Kidney (tissue), 14 donors: ENCODE measurements around the gene HSP90AA1. TPM values are rescaled to one million over a fixed set of nuclear protein-coding genes. Genes with fewer than 3 reads are reported as not detected.

Experiments
- DNase-seq, 5 donors: peaks; one replicate each; pipeline ENCODE4 v3.0.0-alpha.2; 2013 to 2020
- FAIRE-seq: peaks from 2 replicates; lab custom pipeline; 2012; peaks lifted over from hg19 to GRCh38; lab: Jason Lieb, UNC
- H3K27ac ChIP-seq, 2 donors: one replicate each; pipeline ENCODE4 v1.7.0; 2013; ENCODE audit warnings: low read depth in 2 of 2, low read length in 2 of 2, inconsistent platforms in 1 of 2
- H3K27me3 ChIP-seq: one replicate; pipeline ENCODE4 v1.7.1; 2013; ENCODE audit warnings: low read length, inconsistent platforms; ENCODE audit not compliant: control insufficient read depth, insufficient read depth
- H3K36me3 ChIP-seq, 3 donors: one replicate each; pipeline versions ENCODE4 v1.7.0 to v1.7.1; 2013; ENCODE audit warnings: low read length in 3 of 3, control low read depth in 1 of 3, inconsistent platforms in 1 of 3; ENCODE audit not compliant: insufficient read depth in 3 of 3, control insufficient read depth in 2 of 3
- H3K4me1 ChIP-seq, 3 donors: one replicate each; pipeline versions ENCODE4 v1.7.0 to v1.7.1; 2013; ENCODE audit warnings: low read length in 3 of 3, inconsistent platforms in 1 of 3, low read depth in 1 of 3; ENCODE audit not compliant: control insufficient read depth in 2 of 3, insufficient read depth in 2 of 3
- H3K4me3 ChIP-seq, 3 donors: one replicate each; pipeline versions ENCODE4 v1.7.0 to v1.8.1; 2013; ENCODE audit warnings: low read length in 3 of 3, control low read depth in 1 of 3, inconsistent platforms in 1 of 3
- H3K9ac ChIP-seq, 3 donors: one replicate each; pipeline versions ENCODE4 v1.7.0 to v1.7.1; 2013; ENCODE audit warnings: low read length in 3 of 3, control low read depth in 1 of 3, inconsistent platforms in 1 of 3
- H3K9me3 ChIP-seq, 3 donors: one replicate each; pipeline versions ENCODE4 v1.7.0 to v1.7.1; 2013; ENCODE audit warnings: low read length in 3 of 3, control low read depth in 1 of 3, inconsistent platforms in 1 of 3; ENCODE audit not compliant: control insufficient read depth in 2 of 3, insufficient read depth in 1 of 3
- CTCF ChIP-seq: IDR thresholded peaks from 3 replicates; pipeline ENCODE4 v1.5.1; 2012; ENCODE audit warnings: mild to moderate bottlenecking, moderate library complexity, borderline replicate concordance; ENCODE audit not compliant: insufficient read depth; ENCODE audit errors: extremely low read depth
- intact Hi-C: fragments of 100-400 bp; cut with DNase I; formaldehyde crosslinking; loops from one replicate; pipeline ENCODE4 v1.11.1; 2022
- polyA plus RNA-seq: library from polyadenylated mRNA; stranded (reverse); fragments of 350-450 nt; fragmentation: Illumina TruSeq; extraction: RNeasy Lipid Tissue Mini Kit (QIAGEN cat#74804); gene quantifications from one replicate; pipeline ENCODE4 v1.2.3, GENCODE V29; 2014; ENCODE audit warnings: low read depth, low replicate concordance; ENCODE audit not compliant: insufficient read depth
- total RNA-seq: library from RNA; stranded (reverse); fragmentation: NEBNext Ultra II Directional; extraction: Animal tissue kit (Norgen Biotek cat#: 25700); gene quantifications from one replicate; pipeline ENCODE4 v1.2.1, GENCODE V29; 2021
- donor health status: control.
- donor health status: control.
- donor health status: control.
- donor health status: control.
- donor health status: control.
- donor health status: DM: yes; HTN: yes; CAD: no.
- donor health status: Normal renal cell carcinoma (clear cell type).

The HSP90AA1 gene
- total and polyA plus RNA-seq, 2 donors from 2014 or later: 409 to 455 TPM

- Histone ChIP-seq H3K4me3 (no peak overlapping the region), H3K27me3 (no peaks in the 10 kb centered on the region), H3K4me1 (no peaks in the 10 kb centered on the region), H3K9me3 (no peaks in the 10 kb centered on the region), H3K9ac (no peak overlapping the region), H3K36me3 (no peaks in the 10 kb centered on the region), H3K27ac (no peak overlapping the region)
- intact Hi-C loops: no loop called here
- DNase-seq: no peak
- TF ChIP-seq CTCF: no peak
- no peak for FAIRE-seq
Measured at GRCh38 chr14:102103062-102103695, 16.3 kb upstream of the HSP90AA1 start.

GRCh38 chr14:102097441-102098135 lies 10.7 kb upstream of the HSP90AA1 start:
- Histone ChIP-seq H3K36me3 (no peaks in the 10 kb centered on the region), H3K9ac (no peak overlapping the region), H3K27me3 (no peaks in the 10 kb centered on the region), H3K4me3 (no peak overlapping the region), H3K9me3 (no peaks in the 10 kb centered on the region), H3K4me1 (peaks cover 0 to 8% (median 5%) of the 10 kb centered on the region in 3 donors), H3K27ac (no peak overlapping the region)
- no peak for FAIRE-seq
- intact Hi-C loops: no loop called here
- DNase-seq: peak in 4 of 5 donors; percentile 39 to 75 (median 51)
- TF ChIP-seq CTCF: no peak

GRCh38 chr14:102096569-102097188 lies 9.8 kb upstream of the HSP90AA1 start:
- Histone ChIP-seq H3K4me1 (peaks cover 0 to 8% (median 5%) of the 10 kb centered on the region in 3 donors), H3K9ac (no peak overlapping the region), H3K9me3 (no peaks in the 10 kb centered on the region), H3K4me3 (no peak overlapping the region), H3K27ac (no peak overlapping the region), H3K27me3 (no peaks in the 10 kb centered on the region), H3K36me3 (no peaks in the 10 kb centered on the region)
- TF ChIP-seq CTCF: peak; percentile 79
- DNase-seq (peak; percentile 84 to 94 (median 90)), FAIRE-seq (peak; percentile 60)
- intact Hi-C loops: no loop called here
